ENCODE results near the gene PLLP.

GRCh38 chr16:57209780-57210179 lies 74.7 kb downstream of the PLLP start:
- TF ChIP-seq, protein P1, sequence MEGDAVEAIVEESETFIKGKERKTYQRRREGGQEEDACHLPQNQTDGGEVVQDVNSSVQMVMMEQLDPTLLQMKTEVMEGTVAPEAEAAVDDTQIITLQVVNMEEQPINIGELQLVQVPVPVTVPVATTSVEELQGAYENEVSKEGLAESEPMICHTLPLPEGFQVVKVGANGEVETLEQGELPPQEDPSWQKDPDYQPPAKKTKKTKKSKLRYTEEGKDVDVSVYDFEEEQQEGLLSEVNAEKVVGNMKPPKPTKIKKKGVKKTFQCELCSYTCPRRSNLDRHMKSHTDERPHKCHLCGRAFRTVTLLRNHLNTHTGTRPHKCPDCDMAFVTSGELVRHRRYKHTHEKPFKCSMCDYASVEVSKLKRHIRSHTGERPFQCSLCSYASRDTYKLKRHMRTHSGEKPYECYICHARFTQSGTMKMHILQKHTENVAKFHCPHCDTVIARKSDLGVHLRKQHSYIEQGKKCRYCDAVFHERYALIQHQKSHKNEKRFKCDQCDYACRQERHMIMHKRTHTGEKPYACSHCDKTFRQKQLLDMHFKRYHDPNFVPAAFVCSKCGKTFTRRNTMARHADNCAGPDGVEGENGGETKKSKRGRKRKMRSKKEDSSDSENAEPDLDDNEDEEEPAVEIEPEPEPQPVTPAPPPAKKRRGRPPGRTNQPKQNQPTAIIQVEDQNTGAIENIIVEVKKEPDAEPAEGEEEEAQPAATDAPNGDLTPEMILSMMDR (IDR thresholded peaks at IDR 0.05; ENCODE audit: borderline replicate concordance, extremely low read depth, low read length, poor library complexity, severe bottlenecking), result no peak
- no peak for TF ChIP-seq EZH2 (IDR thresholded peaks at IDR 0.05; ENCODE audit: borderline replicate concordance, low read depth, low read length, severe bottlenecking)
